ENCODE data around the gene AGPAT3.

The AGPAT3 gene

GRCh38 chr21:43864313-43864961 is 586 bp upstream of the AGPAT3 start:
- DNase-seq (ENCODE audit: low spot score) = no peak

GRCh38 chr21:43865540-43866259 is 677 bp downstream of the AGPAT3 start:
- no peak for DNase-seq (ENCODE audit: low spot score)

GRCh38 chr21:43866260-43866629 is 1.2 kb downstream of the AGPAT3 start:
- DNase-seq (ENCODE audit: low spot score) = no peak

GRCh38 chr21:43866659-43867331 is 1.8 kb downstream of the AGPAT3 start:
- no peak for DNase-seq (ENCODE audit: low spot score)

- DNase-seq (ENCODE audit: low spot score) = no peak
Observed at GRCh38 chr21:43867332-43867703, 2.3 kb downstream of the AGPAT3 start.

- no peak for DNase-seq (ENCODE audit: low spot score)
Observed at GRCh38 chr21:43867948-43868347, 2.9 kb downstream of the AGPAT3 start.

- no peak for DNase-seq (ENCODE audit: low spot score)
Observed at GRCh38 chr21:43868461-43868860, 3.4 kb downstream of the AGPAT3 start.

- DNase-seq (ENCODE audit: low spot score) = no peak
Observed at GRCh38 chr21:43869486-43870325, 4.7 kb downstream of the AGPAT3 start.

GRCh38 chr21:43871487-43871886 is 6.5 kb downstream of the AGPAT3 start:
- no peak for DNase-seq (ENCODE audit: low spot score)

GRCh38 chr21:43872531-43873197 is 7.6 kb downstream of the AGPAT3 start:
- DNase-seq (ENCODE audit: low spot score) = no peak

- no peak for DNase-seq (ENCODE audit: low spot score)
Observed at GRCh38 chr21:43873673-43874072, 8.7 kb downstream of the AGPAT3 start.

GRCh38 chr21:43874085-43874805 is 9.2 kb downstream of the AGPAT3 start:
- no peak for DNase-seq (ENCODE audit: low spot score)

GRCh38 chr21:43876605-43877004 is 11.6 kb downstream of the AGPAT3 start:
- no peak for DNase-seq (ENCODE audit: low spot score)

- no peak for DNase-seq (ENCODE audit: low spot score)
Observed at GRCh38 chr21:43877936-43878575, 13.0 kb downstream of the AGPAT3 start.

GRCh38 chr21:43879348-43880110 is 14.5 kb downstream of the AGPAT3 start:
- no peak for DNase-seq (ENCODE audit: low spot score)

- no peak for DNase-seq (ENCODE audit: low spot score)
Observed at GRCh38 chr21:43880111-43880985, 15.3 kb downstream of the AGPAT3 start.

- DNase-seq (ENCODE audit: low spot score) = no peak
Observed at GRCh38 chr21:43881283-43881682, 16.3 kb downstream of the AGPAT3 start.

GRCh38 chr21:43881935-43882334 is 16.9 kb downstream of the AGPAT3 start:
- no peak for DNase-seq (ENCODE audit: low spot score)
